COLO829 (cell line): ENCODE data around the gene IDNK.
"Not testable (repeated sequence)": the region's sequence is repeated elsewhere in the genome, so short reads cannot be mapped to it uniquely, and the experiment has no call there.

Experiments
- DNase-seq: peaks from one replicate; pipeline ENCODE4 v3.0.0; 2012; ENCODE audit warnings: low spot score

IDNK gene

DNA sequence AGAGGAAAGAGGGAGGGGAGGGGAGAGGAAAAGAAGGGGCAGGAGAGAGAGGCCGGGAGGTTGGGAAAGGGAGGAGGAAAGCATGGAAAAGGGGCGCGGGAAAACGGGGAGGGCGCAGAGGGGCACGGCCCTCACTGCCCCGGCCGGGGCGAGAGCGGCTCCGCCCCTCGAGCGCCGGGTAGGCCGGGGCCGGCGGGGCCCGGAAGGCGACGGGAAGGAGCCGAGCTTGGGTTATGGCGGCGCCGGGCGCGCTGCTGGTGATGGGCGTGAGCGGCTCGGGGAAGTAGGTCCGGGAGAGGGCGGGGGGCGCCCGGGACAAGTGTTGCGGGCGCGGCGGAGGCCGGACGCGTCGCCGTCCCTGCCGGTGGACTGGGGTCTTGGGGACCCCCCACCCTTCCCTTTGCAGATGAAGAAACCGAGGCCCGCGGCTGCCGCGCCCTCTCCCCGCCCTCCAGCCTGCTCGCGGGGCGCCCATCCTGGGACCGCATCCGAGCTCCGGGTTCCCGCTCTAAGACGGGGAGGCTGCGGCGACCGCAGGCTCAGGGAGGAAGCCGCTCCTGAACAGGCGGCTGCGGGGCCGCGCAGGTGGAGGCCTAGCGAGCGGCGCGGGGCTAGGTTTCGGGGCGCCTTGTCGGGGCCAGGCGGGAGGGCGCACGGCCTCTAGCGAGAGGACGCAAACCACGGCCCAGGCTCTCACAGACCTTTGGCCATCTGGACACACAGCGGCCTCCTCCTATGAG, at the start of gene IDNK:
IDNK (plus strand) TSS at position 205 of the 740 bp plus-strand sequence; CDS start at position 234, 29 bp downstream.
- no peak for DNase-seq

DNA sequence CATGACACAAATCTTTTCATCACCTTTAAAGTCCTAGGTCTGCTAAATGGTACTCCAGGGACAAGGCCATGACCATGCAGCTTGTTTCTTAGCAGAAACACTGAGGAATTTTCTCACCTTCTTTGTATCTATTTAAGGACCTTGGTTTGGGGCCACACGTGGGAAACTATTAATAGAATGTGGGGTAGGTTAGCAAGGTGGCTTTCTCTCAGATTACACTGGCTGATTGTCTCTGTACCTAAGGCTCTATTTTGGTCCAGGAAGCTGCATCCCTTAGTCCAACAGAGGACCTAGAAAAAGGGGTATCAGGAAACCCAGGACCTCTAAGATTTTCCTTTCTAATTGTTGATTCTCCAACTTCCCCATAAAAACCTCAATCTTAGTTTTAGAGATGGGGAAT, 48.5 kb upstream of the IDNK start:
- DNase-seq, result no peak

DNA sequence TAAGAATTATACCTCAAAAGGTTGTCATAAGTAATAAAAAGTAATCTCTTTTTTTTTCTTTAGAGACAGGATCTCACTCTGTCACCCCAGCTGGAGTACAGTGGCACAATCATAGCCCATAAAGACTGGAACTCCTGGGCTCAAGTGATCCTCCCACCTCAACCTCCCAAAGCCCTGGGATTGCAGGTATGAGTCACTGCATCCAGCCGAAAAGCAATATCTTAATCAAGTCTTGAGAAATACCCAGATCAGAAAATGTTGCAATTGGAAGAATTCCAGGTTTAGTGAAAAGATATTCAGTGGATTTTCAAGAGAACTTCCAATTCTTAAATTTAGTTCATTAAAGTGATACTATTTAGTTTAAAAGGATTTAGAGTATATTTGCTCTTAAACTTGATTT, 40.9 kb upstream of the IDNK start:
- no peak for DNase-seq

DNA sequence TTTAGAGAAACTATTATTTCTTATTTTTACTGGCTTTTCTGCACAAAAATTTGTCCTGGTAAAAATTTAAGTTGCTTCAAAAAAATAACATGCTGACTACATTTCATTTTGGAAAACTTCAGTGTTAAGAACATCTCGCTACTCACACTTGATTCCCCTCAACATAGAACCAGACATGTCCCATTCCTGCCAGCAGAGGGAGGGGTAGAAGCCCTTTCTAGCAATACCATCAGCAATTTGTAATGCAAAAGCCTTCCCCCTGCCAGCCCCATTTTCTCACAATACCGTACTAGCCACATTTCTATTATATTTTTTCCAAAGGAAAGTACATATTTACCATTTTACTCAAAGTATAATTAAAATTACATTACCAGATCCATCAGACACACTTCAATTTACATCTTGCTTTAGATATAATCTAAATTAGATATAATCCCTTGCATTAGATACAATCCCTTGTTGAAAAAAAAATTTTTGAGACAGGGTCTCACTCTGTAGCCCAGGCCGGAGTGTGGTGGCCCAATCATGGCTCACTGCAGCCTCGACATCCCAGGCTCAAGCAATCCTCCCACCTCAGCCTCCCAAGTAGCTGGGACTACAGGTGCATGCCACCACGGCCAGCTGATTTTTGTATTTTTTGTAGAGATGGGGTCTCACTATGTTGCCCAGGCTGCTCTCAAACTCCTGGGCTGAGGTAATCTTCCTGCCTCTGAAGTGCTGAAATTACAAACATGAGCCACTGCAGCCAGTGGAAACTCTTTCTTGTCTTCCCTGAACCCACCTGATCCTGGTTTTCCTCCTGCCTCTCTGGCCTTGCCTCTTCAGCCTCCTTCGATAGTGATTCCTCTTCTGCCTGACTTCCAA, 39.6 kb upstream of the IDNK start:
- peak; percentile 69 for DNase-seq

DNA sequence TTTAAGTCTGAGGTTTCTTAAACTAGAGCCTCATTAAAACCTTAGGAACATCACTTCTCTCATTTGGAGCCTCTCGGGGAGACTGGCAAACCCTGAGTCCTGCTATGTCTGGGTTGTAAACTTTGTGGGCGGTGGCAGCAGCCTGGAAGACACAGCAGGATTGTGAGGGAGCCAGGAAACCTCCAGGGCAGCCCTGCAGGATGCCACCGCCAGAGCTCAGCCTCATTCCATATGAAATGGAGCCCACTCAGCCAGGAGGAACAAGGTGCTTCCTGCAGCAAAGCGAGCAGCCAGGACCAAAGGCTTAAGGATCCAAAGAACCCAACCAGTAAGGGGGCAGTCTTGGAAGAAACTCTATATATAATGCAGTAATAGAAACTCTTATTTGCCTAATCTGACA, 37.9 kb upstream of the IDNK start:
- DNase-seq, result no peak

- DNase-seq, result no peak
Measured at GRCh38 chr9:83588256-83588655, 34.7 kb upstream of the IDNK start.

GRCh38 chr9:83596899-83597504, 25.9 kb upstream of the IDNK start:
- peak; percentile 68 for DNase-seq

GRCh38 chr9:83598487-83598886, 24.5 kb upstream of the IDNK start:
- DNase-seq, result no peak

DNA sequence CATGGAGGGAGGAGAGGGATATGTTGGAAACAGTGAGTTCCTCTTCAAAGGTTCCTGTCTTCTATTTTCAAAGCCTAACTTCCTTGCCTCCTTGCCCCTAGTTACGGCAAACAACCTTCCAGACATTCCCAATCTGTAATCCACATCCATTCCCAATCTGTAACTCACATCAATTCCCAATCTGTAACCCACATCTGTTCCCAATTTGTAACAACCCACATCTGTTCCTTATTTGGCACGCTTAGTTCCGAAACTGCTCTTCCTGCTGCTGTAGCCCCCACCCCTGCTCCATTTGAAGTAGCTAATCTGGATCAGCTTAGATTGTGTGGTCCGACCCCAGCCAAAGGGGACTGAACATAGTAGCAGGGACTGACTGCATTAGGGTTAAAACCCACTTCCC, 23.9 kb upstream of the IDNK start:
- DNase-seq, result no peak

- DNase-seq, result no peak
Measured at GRCh38 chr9:83601463-83601862, 21.5 kb upstream of the IDNK start.

DNA sequence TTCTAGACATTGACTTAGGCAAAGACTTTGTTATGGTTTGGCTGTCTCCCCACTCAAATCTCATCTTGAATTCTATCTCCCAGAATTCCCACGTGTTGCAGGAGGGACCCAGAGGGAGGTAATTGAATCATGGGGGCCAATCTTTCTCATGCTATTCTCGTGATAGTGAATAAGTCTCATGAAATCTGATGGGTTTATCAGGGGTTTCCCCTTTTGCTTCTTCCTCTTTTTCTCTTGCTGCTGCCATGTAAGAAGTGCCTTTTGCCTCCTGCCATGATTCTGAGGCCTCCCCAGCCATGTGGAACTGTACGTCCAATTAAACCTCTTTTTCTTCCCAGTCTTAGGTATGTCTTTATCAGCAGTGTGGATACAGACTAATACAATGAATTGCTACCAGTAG, 15.3 kb upstream of the IDNK start:
- DNase-seq, result not testable (repeated sequence)

- not testable (repeated sequence) for DNase-seq
Measured at GRCh38 chr9:83613298-83613697, 9.6 kb upstream of the IDNK start.

DNA sequence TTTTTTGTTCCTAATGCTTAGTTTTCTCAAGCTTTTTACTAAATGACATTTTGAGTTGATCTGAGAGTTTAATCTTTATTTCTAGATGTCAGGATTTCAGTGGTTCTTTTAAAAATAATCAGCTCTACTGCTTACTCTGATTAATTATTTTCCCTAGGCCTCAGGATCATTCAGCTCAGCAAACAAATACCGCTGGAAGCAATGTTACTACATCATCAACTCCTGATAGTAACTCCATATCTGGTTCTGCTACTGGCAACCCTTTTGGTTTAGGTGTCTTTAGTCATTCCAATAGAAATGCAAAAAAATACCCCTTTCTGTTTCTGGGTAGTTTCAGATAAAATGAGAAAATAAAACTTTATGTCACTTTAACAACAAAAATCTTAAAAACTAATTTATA, 5.6 kb upstream of the IDNK start:
- no peak for DNase-seq

GRCh38 chr9:83620841-83621636, 1.9 kb upstream of the IDNK start:
- DNase-seq, result peak; percentile 56

DNA sequence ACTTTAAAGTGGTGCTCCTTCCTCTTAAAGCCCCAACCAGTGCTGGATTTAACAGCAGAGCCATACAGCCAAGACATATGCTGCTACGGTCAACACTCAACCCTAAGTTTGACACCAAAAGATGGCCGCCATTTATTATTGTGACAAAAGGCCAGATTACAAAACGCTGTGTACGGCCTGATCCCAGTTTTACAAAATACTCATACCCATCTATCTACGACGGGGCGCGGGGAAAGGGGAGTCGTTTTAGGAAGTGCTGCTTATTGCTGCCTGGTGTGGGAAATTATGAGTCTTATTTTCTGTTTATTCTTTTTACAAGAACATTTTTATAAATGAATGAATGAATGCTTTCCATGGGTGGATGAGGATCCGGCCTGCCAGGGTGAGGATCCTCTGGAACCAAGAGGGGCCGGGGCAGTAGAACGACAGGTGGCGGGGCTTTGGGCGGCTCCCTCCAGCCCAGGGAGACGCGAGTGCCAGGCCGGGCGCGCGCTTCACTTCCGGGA, 457 bp upstream of the IDNK start:
- DNase-seq, result no peak

DNA sequence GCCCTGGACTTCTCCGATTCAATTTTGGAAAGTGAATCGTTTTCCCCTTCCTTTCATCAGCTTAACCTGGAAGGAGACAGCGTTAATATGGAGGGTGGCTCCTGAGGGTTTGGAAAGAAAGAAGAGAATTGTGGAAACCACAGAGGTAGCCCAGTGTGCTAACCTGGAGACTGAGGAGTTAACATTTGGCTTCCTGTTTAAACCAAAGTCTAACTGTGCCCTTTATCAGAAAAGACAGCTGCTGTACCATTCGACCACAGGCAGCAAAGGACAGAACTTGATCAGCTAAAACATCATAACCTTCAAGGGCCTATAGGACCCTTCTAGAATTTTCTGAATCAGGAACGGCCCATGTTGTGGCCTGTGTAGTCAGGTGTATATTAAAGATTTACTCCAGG, 735 bp downstream of the IDNK start:
- DNase-seq, result no peak

GRCh38 chr9:83625178-83625577, 2.2 kb downstream of the IDNK start:
- no peak for DNase-seq

DNA sequence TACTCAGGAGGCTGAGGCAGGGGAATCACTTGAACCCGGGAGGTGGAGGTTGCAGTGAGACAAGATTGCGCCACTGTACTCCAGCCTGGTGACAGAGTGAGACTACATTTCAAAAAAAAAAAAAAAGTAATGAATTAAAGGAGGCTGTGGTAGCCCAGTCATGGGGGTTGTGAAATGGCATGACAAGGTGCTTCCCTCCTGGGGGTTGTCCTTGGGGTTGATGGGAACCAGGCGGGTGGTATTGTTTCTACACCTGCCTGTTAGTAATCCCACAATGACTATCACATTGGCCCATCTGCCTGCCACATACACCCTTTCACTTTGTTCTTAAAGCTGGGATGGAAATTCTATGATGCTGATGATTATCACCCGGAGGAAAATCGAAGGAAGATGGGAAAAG, 5.6 kb downstream of the IDNK start:
- DNase-seq, result no peak

- DNase-seq, result no peak
Measured at GRCh38 chr9:83629433-83630104, 6.6 kb downstream of the IDNK start.

GRCh38 chr9:83630938-83631457, 8.1 kb downstream of the IDNK start:
- no peak for DNase-seq

DNA sequence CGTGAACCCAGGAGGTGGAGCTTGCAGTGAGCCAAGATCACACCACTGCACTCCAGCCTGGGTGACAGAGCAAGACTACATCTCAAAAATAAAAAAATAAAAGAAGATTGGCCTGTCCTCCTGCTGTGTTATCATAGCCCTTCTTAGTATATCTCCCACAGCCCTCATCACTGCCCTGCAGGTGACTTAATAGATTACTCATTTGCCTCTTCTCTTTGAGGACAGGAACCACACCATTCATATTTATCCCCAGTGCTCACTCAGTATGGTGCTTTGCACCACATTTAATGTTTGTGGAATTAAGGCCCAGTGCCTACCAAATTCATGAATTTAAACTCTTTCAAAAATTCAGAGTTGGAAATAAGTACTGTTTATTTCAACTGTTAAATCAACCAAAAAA, 10.3 kb downstream of the IDNK start:
- no peak for DNase-seq
